GM10266 (cell line): ENCODE results near the gene FMN1.

Source experiments
- DNase-seq: peaks from one replicate; pipeline ENCODE4 v3.0.0; 2012; ENCODE audit errors: extremely low spot score
- CTCF ChIP-seq: IDR thresholded peaks from 2 replicates; pipeline ENCODE4 v1.5.1; 2012; ENCODE audit warnings: mild to moderate bottlenecking, low read depth; ENCODE audit not compliant: control insufficient read depth, insufficient read depth; ENCODE audit errors: missing control alignments

Gene FMN1

GRCh38 chr15:32893421-32893820 is 301.1 kb downstream of the FMN1 start:
- TF ChIP-seq CTCF: no peak

GRCh38 chr15:32889214-32889613 is 305.3 kb downstream of the FMN1 start:
- no peak for TF ChIP-seq CTCF
- DNase-seq: no peak

More at GRCh38 chr15:32893421-32893820, 301.1 kb downstream of the FMN1 start:
- DNase-seq: no peak

- TF ChIP-seq CTCF: no peak
- no peak for DNase-seq
Measured at GRCh38 chr15:32888221-32888761, 306.2 kb downstream of the FMN1 start.

GRCh38 chr15:32887090-32887489 is 307.4 kb downstream of the FMN1 start:
- TF ChIP-seq CTCF: no peak
- no peak for DNase-seq

- no peak for TF ChIP-seq CTCF
Measured at GRCh38 chr15:32886459-32886858, 308.1 kb downstream of the FMN1 start.

GRCh38 chr15:32885713-32886112 is 308.8 kb downstream of the FMN1 start:
- no peak for TF ChIP-seq CTCF
- no peak for DNase-seq

More at GRCh38 chr15:32886459-32886858, 308.1 kb downstream of the FMN1 start:
- no peak for DNase-seq

GRCh38 chr15:32884146-32884545 is 310.4 kb downstream of the FMN1 start:
- DNase-seq: no peak
- TF ChIP-seq CTCF: no peak
